KMS-11 (cell line): Measurements from ENCODE around the gene ZNF236.
"Not testable (repeated sequence)": the region's sequence is repeated elsewhere in the genome, so short reads cannot be mapped to it uniquely, and the experiment has no call there.

Experiments used
- H2AFZ ChIP-seq: fragments of 200-600 bp; sonication (generic); 2 replicates; pipeline ENCODE4 v1.6.1; 2016; ENCODE audit warnings: antibody characterized with exemption, mixed run types, low read depth
- H3K27ac ChIP-seq: fragments of 200-600 bp; sonication (generic); 2 replicates; pipeline ENCODE4 v1.6.1; 2016; ENCODE audit warnings: mild to moderate bottlenecking, mixed run types
- H3K27me3 ChIP-seq: fragments of 200-600 bp; sonication (generic); 2 replicates; pipeline ENCODE4 v1.6.1; 2017; ENCODE audit warnings: mild to moderate bottlenecking, low read depth, mixed run types, moderate library complexity; ENCODE audit not compliant: insufficient read depth
- H3K36me3 ChIP-seq: fragments of 200-600 bp; sonication (generic); 2 replicates; pipeline ENCODE4 v1.6.1; 2017; ENCODE audit warnings: mild to moderate bottlenecking, mixed run types; ENCODE audit not compliant: insufficient read depth
- H3K4me1 ChIP-seq: fragments of 200-600 bp; sonication (generic); 2 replicates; pipeline ENCODE4 v1.6.1; 2016; ENCODE audit warnings: mild to moderate bottlenecking, low read depth, mixed run types; ENCODE audit not compliant: poor library complexity, severe bottlenecking
- H3K4me2 ChIP-seq: fragments of 200-600 bp; sonication (generic); 2 replicates; pipeline ENCODE4 v1.7.0; 2016; ENCODE audit warnings: mild to moderate bottlenecking, mixed run types
- H3K4me3 ChIP-seq: fragments of 200-600 bp; sonication (generic); IDR thresholded peaks from 2 replicates; pipeline ENCODE4 v1.6.1; 2017; ENCODE audit warnings: low read depth, low read length, mixed read lengths; ENCODE audit not compliant: insufficient read depth
- H3K79me2 ChIP-seq: fragments of 200-600 bp; sonication (generic); 2 replicates; pipeline ENCODE4 v1.6.1; 2016; ENCODE audit warnings: low read depth, mixed run types; ENCODE audit not compliant: insufficient read depth
- H3K9ac ChIP-seq: fragments of 200-600 bp; sonication (generic); 2 replicates; pipeline ENCODE4 v1.6.1; 2016; ENCODE audit warnings: mild to moderate bottlenecking, mixed run types
- H4K20me1 ChIP-seq: fragments of 200-600 bp; sonication (generic); 2 replicates; pipeline ENCODE4 v1.6.1; 2016; ENCODE audit warnings: mild to moderate bottlenecking, mixed run types; ENCODE audit not compliant: insufficient read depth
- TF ChIP-seq, protein P1 (sequence below): fragments of 200-600 bp; sonication (generic); conservative IDR thresholded peaks from 2 replicates; pipeline ENCODE4 v1.6.1; 2017; ENCODE audit warnings: low read depth, mild to moderate bottlenecking, antibody characterized with exemption, low read length, moderate library complexity, mixed read lengths

ZNF236 gene

DNA sequence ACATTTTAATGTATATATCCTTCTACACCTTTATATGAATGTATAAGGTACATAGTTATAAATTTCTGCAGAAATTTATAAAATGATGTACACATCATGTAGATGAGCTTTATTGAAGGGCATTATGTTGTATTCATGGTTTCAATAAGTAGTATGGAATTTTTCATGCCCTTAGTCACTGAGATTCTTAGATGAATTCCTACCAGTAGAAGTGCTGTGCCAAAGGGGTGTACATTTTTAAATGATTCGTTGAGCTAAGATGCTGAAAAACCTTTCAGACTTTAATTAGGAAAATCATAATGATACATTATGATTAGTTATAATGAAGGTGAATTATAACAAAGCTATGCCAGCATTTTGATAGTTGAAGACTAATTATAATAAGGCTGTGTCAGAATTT lies 115.2 kb downstream of the ZNF236 start:
- H3K4me1 ChIP-seq: no peaks in the 10 kb centered on the region
- H2AFZ ChIP-seq: no peak overlapping the region
- H3K27me3 ChIP-seq: no peaks in the 10 kb centered on the region
- H3K79me2 ChIP-seq: no peaks in the 10 kb centered on the region
- H3K36me3 ChIP-seq: no peaks in the 10 kb centered on the region
- no peak overlapping the region for H3K9ac ChIP-seq
- H4K20me1 ChIP-seq: no peaks in the 10 kb centered on the region
- no peak overlapping the region for H3K4me2 ChIP-seq
- H3K4me3 ChIP-seq: no peak overlapping the region
- no peak overlapping the region for H3K27ac ChIP-seq
- TF ChIP-seq, protein P1, sequence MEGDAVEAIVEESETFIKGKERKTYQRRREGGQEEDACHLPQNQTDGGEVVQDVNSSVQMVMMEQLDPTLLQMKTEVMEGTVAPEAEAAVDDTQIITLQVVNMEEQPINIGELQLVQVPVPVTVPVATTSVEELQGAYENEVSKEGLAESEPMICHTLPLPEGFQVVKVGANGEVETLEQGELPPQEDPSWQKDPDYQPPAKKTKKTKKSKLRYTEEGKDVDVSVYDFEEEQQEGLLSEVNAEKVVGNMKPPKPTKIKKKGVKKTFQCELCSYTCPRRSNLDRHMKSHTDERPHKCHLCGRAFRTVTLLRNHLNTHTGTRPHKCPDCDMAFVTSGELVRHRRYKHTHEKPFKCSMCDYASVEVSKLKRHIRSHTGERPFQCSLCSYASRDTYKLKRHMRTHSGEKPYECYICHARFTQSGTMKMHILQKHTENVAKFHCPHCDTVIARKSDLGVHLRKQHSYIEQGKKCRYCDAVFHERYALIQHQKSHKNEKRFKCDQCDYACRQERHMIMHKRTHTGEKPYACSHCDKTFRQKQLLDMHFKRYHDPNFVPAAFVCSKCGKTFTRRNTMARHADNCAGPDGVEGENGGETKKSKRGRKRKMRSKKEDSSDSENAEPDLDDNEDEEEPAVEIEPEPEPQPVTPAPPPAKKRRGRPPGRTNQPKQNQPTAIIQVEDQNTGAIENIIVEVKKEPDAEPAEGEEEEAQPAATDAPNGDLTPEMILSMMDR: no peak

DNA sequence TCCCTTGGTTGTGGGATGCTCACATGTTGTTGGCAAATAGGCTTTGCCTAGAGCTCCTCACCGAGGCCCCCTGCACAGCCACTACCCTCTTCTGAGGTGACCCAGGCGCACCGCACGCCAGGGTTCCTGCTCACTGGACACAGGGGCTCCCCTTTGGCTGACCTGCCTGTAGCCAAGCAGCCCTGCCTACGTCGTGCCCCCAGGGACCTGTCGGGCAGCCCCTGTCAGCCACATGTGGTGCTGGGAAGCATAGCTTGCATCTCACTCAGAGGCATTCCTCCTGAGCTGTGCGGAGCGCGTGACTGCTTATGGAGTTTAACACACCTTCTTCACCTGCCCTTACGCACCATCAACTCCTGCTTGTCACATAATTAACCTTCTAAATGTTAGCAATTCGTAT lies 116.3 kb downstream of the ZNF236 start:
- no peaks in the 10 kb centered on the region for H3K27me3 ChIP-seq
- H3K36me3 ChIP-seq: no peaks in the 10 kb centered on the region
- no peaks in the 10 kb centered on the region for H4K20me1 ChIP-seq
- TF ChIP-seq, protein P1: no peak
- H2AFZ ChIP-seq: no peak overlapping the region
- H3K4me3 ChIP-seq: no peak overlapping the region
- H3K9ac ChIP-seq: no peak overlapping the region
- H3K4me2 ChIP-seq: no peak overlapping the region
- H3K27ac ChIP-seq: no peak overlapping the region
- H3K4me1 ChIP-seq: no peaks in the 10 kb centered on the region
- no peaks in the 10 kb centered on the region for H3K79me2 ChIP-seq

DNA sequence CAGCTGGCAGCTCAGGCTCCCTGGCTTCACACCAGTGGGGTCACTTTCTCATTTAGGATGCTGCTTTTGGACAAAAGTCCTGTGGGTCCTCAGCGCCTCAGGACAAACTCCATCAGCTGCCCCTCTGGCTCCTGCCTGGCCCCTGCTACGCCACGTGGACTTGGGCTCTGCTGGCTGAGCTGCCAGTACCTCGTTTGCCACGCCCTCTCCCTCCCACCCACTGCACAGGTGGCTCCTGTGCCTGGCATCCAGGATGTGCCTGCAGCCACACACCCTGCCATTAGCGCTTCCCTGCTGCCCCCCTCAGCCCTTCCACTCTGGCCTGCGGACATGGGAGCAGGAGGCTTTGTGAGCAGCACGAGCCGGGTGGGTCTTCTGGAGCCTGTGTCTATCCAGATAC lies 118.9 kb downstream of the ZNF236 start:
- H3K79me2 ChIP-seq: no peaks in the 10 kb centered on the region
- H4K20me1 ChIP-seq: no peaks in the 10 kb centered on the region
- H3K4me1 ChIP-seq: no peaks in the 10 kb centered on the region
- no peak overlapping the region for H3K4me2 ChIP-seq
- TF ChIP-seq, protein P1: no peak
- no peak overlapping the region for H2AFZ ChIP-seq
- no peaks in the 10 kb centered on the region for H3K36me3 ChIP-seq
- no peak overlapping the region for H3K4me3 ChIP-seq
- no peaks in the 10 kb centered on the region for H3K27me3 ChIP-seq
- H3K9ac ChIP-seq: no peak overlapping the region
- no peak overlapping the region for H3K27ac ChIP-seq

DNA sequence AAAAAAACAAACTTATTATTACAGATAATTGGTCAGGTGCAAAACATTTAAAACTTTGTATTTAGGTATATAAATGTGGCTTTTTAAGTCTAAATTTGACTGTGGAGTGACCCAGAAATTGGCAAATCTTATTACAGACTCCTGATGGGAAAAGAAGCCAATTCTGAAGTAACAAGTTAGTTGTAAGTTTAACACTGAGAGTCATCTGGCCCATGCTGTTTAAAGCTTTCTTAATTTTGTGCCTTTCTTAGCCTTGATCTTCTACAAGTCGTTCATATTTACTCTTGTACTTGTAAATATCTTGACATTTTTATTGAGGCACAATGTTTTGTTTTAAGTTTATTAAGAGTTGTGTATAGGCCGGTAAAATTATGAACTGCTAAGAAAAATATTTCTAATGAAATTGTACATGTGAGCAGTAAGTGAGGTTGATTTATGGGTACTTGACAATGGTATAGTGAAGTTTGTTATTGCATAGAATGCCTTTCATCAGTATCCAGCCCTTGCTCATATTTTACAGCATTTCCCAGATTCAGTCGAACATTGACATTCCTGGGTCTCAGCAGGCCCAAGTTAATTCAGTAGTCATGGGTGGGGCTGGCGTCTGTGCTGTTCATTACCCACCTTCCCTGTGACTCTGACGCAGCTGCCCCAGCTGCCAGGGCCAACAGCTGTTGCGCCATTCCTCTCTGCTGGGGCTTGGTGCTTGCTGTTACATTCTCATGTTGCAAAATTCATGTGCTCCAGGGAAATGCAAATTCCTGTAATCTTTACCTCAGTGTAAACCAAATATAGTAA lies 121.4 kb downstream of the ZNF236 start:
- no peaks in the 10 kb centered on the region for H3K4me1 ChIP-seq
- TF ChIP-seq, protein P1: no peak
- no peak overlapping the region for H2AFZ ChIP-seq
- 0 out of 2 replicates have a peak, but pooled peaks cover 9% of the 10 kb centered on the region for H3K36me3 ChIP-seq
- no peaks in the 10 kb centered on the region for H3K79me2 ChIP-seq
- H3K4me3 ChIP-seq: no peak overlapping the region
- no peak overlapping the region for H3K27ac ChIP-seq
- H3K4me2 ChIP-seq: no peak overlapping the region
- H4K20me1 ChIP-seq: no peaks in the 10 kb centered on the region
- H3K9ac ChIP-seq: no peak overlapping the region
- no peaks in the 10 kb centered on the region for H3K27me3 ChIP-seq

DNA sequence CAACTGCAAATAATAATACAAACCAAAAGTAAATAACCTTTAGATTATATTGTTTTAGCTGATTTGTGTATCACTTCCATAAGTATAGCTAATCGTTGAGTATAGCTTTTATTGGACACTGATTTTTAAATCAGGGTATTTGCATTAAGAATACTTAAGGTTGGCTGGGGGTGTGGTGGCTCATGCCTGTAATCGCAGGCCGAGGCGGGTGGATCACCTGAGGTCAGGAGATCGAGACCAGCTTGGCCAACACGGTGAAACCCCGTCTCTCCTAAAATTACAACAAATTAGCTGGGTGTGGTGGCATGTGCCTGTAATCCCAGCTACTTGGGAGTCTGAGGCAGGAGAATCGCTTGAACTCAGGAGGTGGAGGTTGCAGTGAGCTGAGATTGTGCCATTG lies 122.0 kb downstream of the ZNF236 start:
- not testable (repeated sequence) for H3K36me3 ChIP-seq, H2AFZ ChIP-seq, H3K27me3 ChIP-seq, H3K4me2 ChIP-seq, H3K4me3 ChIP-seq, H4K20me1 ChIP-seq, H3K9ac ChIP-seq, H3K27ac ChIP-seq, H3K79me2 ChIP-seq, H3K4me1 ChIP-seq
